H9 (cell line): ENCODE results near the gene CSRP3. TPM values are rescaled to one million over a fixed set of nuclear protein-coding genes. Genes with fewer than 3 reads are reported as not detected.

Experiments
- DNase-seq: peaks from one replicate; pipeline ENCODE4 v3.0.0-alpha.2; 2017
- H2AFZ ChIP-seq: one replicate; pipeline ENCODE4 v1.6.1; 2013; ENCODE audit warnings: mild to moderate bottlenecking, low read length, control low read depth, moderate library complexity
- H2AK5ac ChIP-seq: 2 replicates; pipeline ENCODE4 v1.6.1; 2013; ENCODE audit warnings: low read length, control low read depth, mixed read lengths; ENCODE audit not compliant: insufficient read length
- H2BK120ac ChIP-seq: one replicate; pipeline ENCODE4 v1.6.1; 2013; ENCODE audit warnings: low read depth, mild to moderate bottlenecking, low read length, control low read depth, inconsistent platforms; ENCODE audit not compliant: poor library complexity, severe bottlenecking
- H2BK12ac ChIP-seq: 2 replicates; pipeline ENCODE4 v1.6.1; 2013; ENCODE audit warnings: low read length, control low read depth, mixed read lengths, low read depth; ENCODE audit not compliant: insufficient read length
- H2BK15ac ChIP-seq: 2 replicates; pipeline ENCODE4 v1.6.1; 2013; ENCODE audit warnings: low read depth, low read length, control low read depth
- H2BK20ac ChIP-seq: one replicate; pipeline ENCODE4 v1.6.1; 2013; ENCODE audit warnings: low read depth, mild to moderate bottlenecking, low read length, control low read depth, inconsistent platforms; ENCODE audit not compliant: poor library complexity, severe bottlenecking
- H2BK5ac ChIP-seq: 2 replicates; pipeline ENCODE4 v1.6.1; 2013; ENCODE audit warnings: low read length, control low read depth, mixed read lengths; ENCODE audit not compliant: insufficient read length
- H3K14ac ChIP-seq: 2 replicates; pipeline ENCODE4 v1.6.1; 2013; ENCODE audit warnings: low read length, control low read depth; ENCODE audit not compliant: insufficient read depth
- H3K18ac ChIP-seq: 2 replicates; pipeline ENCODE4 v1.6.1; 2013; ENCODE audit warnings: low read depth, mild to moderate bottlenecking, mixed read lengths, low read length, control low read depth; ENCODE audit not compliant: insufficient read length
- H3K23ac ChIP-seq: 2 replicates; pipeline ENCODE4 v1.6.1; 2013; ENCODE audit warnings: low read length, control low read depth, mixed read lengths, low read depth; ENCODE audit not compliant: insufficient read length
- H3K23me2 ChIP-seq: 2 replicates; pipeline ENCODE4 v1.6.1; 2013; ENCODE audit warnings: low read depth, mild to moderate bottlenecking, mixed read lengths, low read length, control low read depth; ENCODE audit not compliant: insufficient read length, poor library complexity, severe bottlenecking
- H3K27ac ChIP-seq: 2 replicates; pipeline ENCODE4 v1.5.1; 2013; ENCODE audit warnings: low read length, control low read depth, mixed read lengths, low read depth; ENCODE audit not compliant: insufficient read length
- H3K27me3 ChIP-seq: 2 replicates; pipeline ENCODE4 v1.6.1; 2013; ENCODE audit warnings: low read length, control low read depth, inconsistent platforms; ENCODE audit not compliant: insufficient read depth
- H3K4ac ChIP-seq: 2 replicates; pipeline ENCODE4 v1.6.1; 2013; ENCODE audit warnings: low read depth, mild to moderate bottlenecking, control low read depth, inconsistent platforms, low read length, moderate library complexity
- H3K4me1 ChIP-seq: 2 replicates; pipeline ENCODE4 v1.6.1; 2013; ENCODE audit warnings: low read length, control low read depth, inconsistent platforms; ENCODE audit not compliant: insufficient read depth
- H3K4me2 ChIP-seq: 2 replicates; pipeline ENCODE4 v1.6.1; 2013; ENCODE audit warnings: low read length, control low read depth, mixed read lengths; ENCODE audit not compliant: insufficient read length, insufficient read depth
- H3K56ac ChIP-seq: 2 replicates; pipeline ENCODE4 v1.6.1; 2013; ENCODE audit warnings: low read depth, mild to moderate bottlenecking, mixed read lengths, low read length, control low read depth; ENCODE audit not compliant: insufficient read length
- H3K79me1 ChIP-seq: 2 replicates; pipeline ENCODE4 v1.6.1; 2013; ENCODE audit warnings: low read depth, mild to moderate bottlenecking, moderate library complexity, low read length, control low read depth, inconsistent platforms; ENCODE audit not compliant: insufficient read depth, poor library complexity, severe bottlenecking
- H3K79me2 ChIP-seq: 2 replicates; pipeline ENCODE4 v1.6.1; 2013; ENCODE audit warnings: low read length, control low read depth, inconsistent platforms; ENCODE audit not compliant: insufficient read depth
- H3K9ac ChIP-seq: 2 replicates; pipeline ENCODE4 v1.6.1; 2013; ENCODE audit warnings: low read length, control low read depth, mixed read lengths; ENCODE audit not compliant: insufficient read length; ENCODE audit errors: extremely low read depth
- H3K9me3 ChIP-seq: one replicate; pipeline ENCODE4 v1.6.1; 2013; ENCODE audit warnings: low read depth, low read length, inconsistent platforms; ENCODE audit not compliant: control insufficient read depth
- H3T11ph ChIP-seq: one replicate; pipeline ENCODE4 v1.6.1; 2013; ENCODE audit warnings: mild to moderate bottlenecking, low read length, control low read depth, inconsistent platforms
- H4K20me1 ChIP-seq: one replicate; pipeline ENCODE4 v1.6.1; 2013; ENCODE audit not compliant: control insufficient read depth, insufficient read length, insufficient read depth
- H4K5ac ChIP-seq: 2 replicates; pipeline ENCODE4 v1.6.1; 2013; ENCODE audit warnings: low read depth, mild to moderate bottlenecking, mixed read lengths, low read length, control low read depth; ENCODE audit not compliant: insufficient read length
- H4K8ac ChIP-seq: replicated peaks from 2 replicates; pipeline ENCODE4 v1.6.1; 2013; ENCODE audit warnings: low read length, control low read depth, mixed read lengths, low read depth; ENCODE audit not compliant: insufficient read length
- H4K91ac ChIP-seq: 2 replicates; pipeline ENCODE4 v1.6.1; 2013; ENCODE audit warnings: low read depth, mild to moderate bottlenecking, moderate library complexity, mixed read lengths, low read length, control low read depth; ENCODE audit not compliant: insufficient read length
- H3K27ac Mint-ChIP-seq, 3 experiments: 2 replicates in 2 of 3; 3 replicates in 1 of 3; pipeline ENCODE4 v1.8.0; 2020 to 2021; ENCODE audit warnings: mixed read lengths in 3 of 3, mild to moderate bottlenecking in 1 of 3, moderate library complexity in 1 of 3
- H3K27me3 Mint-ChIP-seq: 2 replicates; pipeline ENCODE4 v1.8.0; 2021; ENCODE audit warnings: low read depth, mild to moderate bottlenecking, moderate library complexity, mixed read lengths
- H3K36me3 Mint-ChIP-seq, 3 experiments: 2 replicates in 2 of 3; 3 replicates in 1 of 3; pipeline ENCODE4 v1.8.0; 2020 to 2021; ENCODE audit warnings: low read depth in 3 of 3, mixed read lengths in 3 of 3; ENCODE audit not compliant: insufficient read depth in 1 of 3
- H3K4me1 Mint-ChIP-seq, 2 experiments: 2 replicates each; pipeline ENCODE4 v1.8.0; 2020; ENCODE audit warnings: mixed read lengths in 2 of 2
- H3K4me3 Mint-ChIP-seq, 2 experiments: 2 replicates in 1 of 2; 3 replicates in 1 of 2; pipeline ENCODE4 v1.8.0; 2020 to 2021; ENCODE audit warnings: mild to moderate bottlenecking in 2 of 2, mixed read lengths in 2 of 2, moderate library complexity in 1 of 2
- H3K9me3 Mint-ChIP-seq, 2 experiments: 2 replicates in 1 of 2; 3 replicates in 1 of 2; pipeline ENCODE4 v1.8.0; 2020; ENCODE audit warnings: mild to moderate bottlenecking in 2 of 2, mixed read lengths in 2 of 2, moderate library complexity in 1 of 2
- CTCF ChIP-seq: fragments of 200-600 bp; sonication (generic); conservative IDR thresholded peaks from 3 replicates; pipeline ENCODE4 v1.8.0; 2021; ENCODE audit warnings: antibody characterized with exemption, mild to moderate bottlenecking
- WGBS: extraction: QIAGEN DNeasy Blood & Tissue Kit; methylation state at CpG from one replicate; pipeline ENCODE4 v1.1.7; 2013; ENCODE audit warnings: missing lambda C conversion rate, low lambda C conversion rate, mixed read lengths; ENCODE audit not compliant: insufficient read length; ENCODE audit errors: extremely low coverage; 5-methylcytosine and 5-hydroxymethylcytosine counted together
- total RNA-seq: library from RNA; stranded (reverse); gene quantifications from 2 replicates; pipeline ENCODE4 v1.2.1, GENCODE V29; 2021

The CSRP3 gene
- total RNA-seq, 1 experiment from 2014 or later = not detected

- Histone ChIP-seq H4K91ac (no peak overlapping the region), H4K8ac (no peak overlapping the region), H3K27me3 (peaks cover 9% of the 10 kb centered on the region; the same call in 1 of the 2 replicates), H2AFZ (no peak overlapping the region), H3K79me1 (no peaks in the 10 kb centered on the region), H3K23ac (no peak overlapping the region), H2BK15ac (no peak overlapping the region), H3K18ac (no peak overlapping the region), H3T11ph (no peak overlapping the region), H4K20me1 (no peaks in the 10 kb centered on the region), H3K27ac (no peak overlapping the region), H2BK120ac (no peak overlapping the region), H2AK5ac (no peak overlapping the region), H2BK12ac (no peak overlapping the region), H3K9ac (no peak overlapping the region), H3K14ac (no peak overlapping the region), H3K23me2 (peaks cover 14% of the 10 kb centered on the region), H3K9me3 (no peaks in the 10 kb centered on the region), H4K5ac (no peak overlapping the region), H3K56ac (no peak overlapping the region), H2BK20ac (no peak overlapping the region), H2BK5ac (no peak overlapping the region), H3K4me2 (no peak overlapping the region), H3K4me1 (no peaks in the 10 kb centered on the region), H3K4ac (no peak overlapping the region), H3K79me2 (no peaks in the 10 kb centered on the region)
- H3K27me3 Mint-ChIP-seq = peaks cover 64% of the 10 kb centered on the region
- H3K4me3 Mint-ChIP-seq = no peak overlapping the region
- no peak for TF ChIP-seq CTCF
- WGBS = no CpG with 5 or more reads among the region's 5 CpGs
- peaks cover 5 to 8% of the 10 kb centered on the region in 2 experiments; a peak in 3 of 4 replicates for H3K4me1 Mint-ChIP-seq
- peaks cover 17 to 29% of the 10 kb centered on the region in 2 experiments for H3K9me3 Mint-ChIP-seq
- DNase-seq = no peak
- no peak overlapping the region for H3K27ac Mint-ChIP-seq
- peaks cover 7 to 26% (median 13%) of the 10 kb centered on the region in 3 experiments; a peak in 5 of 7 replicates for H3K36me3 Mint-ChIP-seq
Measured at GRCh38 chr11:19245351-19245750, 43.6 kb upstream of the CSRP3 start.
